Liver (tissue), 9 donors: ENCODE results near the gene UTF1. TPM values are rescaled to one million over a fixed set of nuclear protein-coding genes. Genes with fewer than 3 reads are reported as not detected.
A peak's percentile ranks its signal among the peaks of the same experiment; 100 is the strongest.

ENCODE experiments used
- DNase-seq: peaks from one replicate; pipeline ENCODE4 v3.0.0-alpha.2; 2017; ENCODE audit warnings: low spot score
- H3K27ac ChIP-seq, 2 donors: one replicate each; pipeline ENCODE4 v1.7.0; 2013; ENCODE audit warnings: inconsistent platforms in 2 of 2, low read length in 2 of 2, control low read depth in 1 of 2, low read depth in 1 of 2, mild to moderate bottlenecking in 1 of 2
- H3K27me3 ChIP-seq, 4 donors: one replicate each; pipeline versions ENCODE4 v1.6.1 to v1.7.0; 2013; ENCODE audit warnings: low read length in 3 of 4, inconsistent platforms in 1 of 4, mild to moderate bottlenecking in 1 of 4, moderate library complexity in 1 of 4; ENCODE audit not compliant: control insufficient read depth in 4 of 4, insufficient read depth in 4 of 4
- H3K36me3 ChIP-seq, 4 donors: one replicate each; pipeline versions ENCODE4 v1.6.1 to v1.7.0; 2013; ENCODE audit warnings: low read length in 3 of 4, mild to moderate bottlenecking in 3 of 4, low read depth in 1 of 4, moderate library complexity in 1 of 4; ENCODE audit not compliant: control insufficient read depth in 4 of 4, insufficient read depth in 3 of 4
- H3K4me1 ChIP-seq, 4 donors: one replicate each; pipeline versions ENCODE4 v1.6.1 to v1.7.0; 2013; ENCODE audit warnings: low read length in 3 of 4, mild to moderate bottlenecking in 3 of 4, moderate library complexity in 1 of 4; ENCODE audit not compliant: control insufficient read depth in 4 of 4, insufficient read depth in 4 of 4
- H3K4me3 ChIP-seq, 3 donors: one replicate each; pipeline versions ENCODE4 v1.6.1 to v1.7.0; 2013; ENCODE audit warnings: low read length in 3 of 3, control low read depth in 1 of 3, low read depth in 1 of 3, mild to moderate bottlenecking in 1 of 3
- H3K9ac ChIP-seq, 2 donors: one replicate each; pipeline ENCODE4 v1.7.0; 2013; ENCODE audit warnings: low read length in 2 of 2, mild to moderate bottlenecking in 2 of 2, moderate library complexity in 2 of 2, control low read depth in 1 of 2, low read depth in 1 of 2
- H3K9me3 ChIP-seq, 4 donors: one replicate each; pipeline versions ENCODE4 v1.6.1 to v1.7.0; 2013; ENCODE audit warnings: low read length in 3 of 4; ENCODE audit not compliant: control insufficient read depth in 4 of 4
- ATF3 ChIP-seq: IDR thresholded peaks from 2 replicates; pipeline ENCODE4 v1.6.1; 2016; ENCODE audit warnings: antibody characterized with exemption
- CTCF ChIP-seq: fragments of 150-350 bp; IDR thresholded peaks from 2 replicates; pipeline ENCODE4 v1.5.1; 2017; ENCODE audit warnings: improper control_type of control experiment, low read depth, low read length; ENCODE audit not compliant: missing input control
- EGR1 ChIP-seq, 2 donors: IDR thresholded peaks; 2 replicates each; pipeline ENCODE4 v1.6.1; 2016 to 2018; ENCODE audit warnings: antibody characterized with exemption in 2 of 2, low read depth in 2 of 2
- FOXA1 ChIP-seq: IDR thresholded peaks from 2 replicates; pipeline ENCODE4 v1.6.1; 2016; ENCODE audit warnings: antibody characterized with exemption
- FOXA2 ChIP-seq: IDR thresholded peaks from 2 replicates; pipeline ENCODE4 v1.6.1; 2016; ENCODE audit warnings: antibody characterized with exemption
- GABPA ChIP-seq, 2 donors: IDR thresholded peaks in 1 of 2; conservative IDR thresholded peaks in 1 of 2; 2 replicates each; pipeline ENCODE4 v1.6.1; 2016; ENCODE audit warnings: antibody characterized with exemption in 2 of 2, mild to moderate bottlenecking in 1 of 2, moderate library complexity in 1 of 2
- HNF4G ChIP-seq: IDR thresholded peaks from 2 replicates; pipeline ENCODE4 v1.6.1; 2016; ENCODE audit warnings: antibody characterized with exemption
- JUND ChIP-seq, 2 donors: IDR thresholded peaks; 2 replicates each; pipeline ENCODE4 v1.6.1; 2016; ENCODE audit warnings: antibody characterized with exemption in 2 of 2
- MAX ChIP-seq: IDR thresholded peaks from 2 replicates; pipeline ENCODE4 v1.6.1; 2016; ENCODE audit warnings: antibody characterized with exemption
- NR2F2 ChIP-seq: IDR thresholded peaks from 2 replicates; pipeline ENCODE4 v1.6.1; 2016; ENCODE audit warnings: antibody characterized with exemption
- RAD21 ChIP-seq, 2 donors: IDR thresholded peaks; 2 replicates each; pipeline ENCODE4 v1.6.1; 2016; ENCODE audit warnings: antibody characterized with exemption in 2 of 2, mild to moderate bottlenecking in 2 of 2
- REST ChIP-seq: IDR thresholded peaks from 2 replicates; pipeline ENCODE4 v1.6.1; 2016; ENCODE audit warnings: antibody characterized with exemption, mild to moderate bottlenecking
- SP1 ChIP-seq: IDR thresholded peaks from 2 replicates; pipeline ENCODE4 v1.6.1; 2018; ENCODE audit warnings: antibody characterized with exemption, mild to moderate bottlenecking
- TAF1 ChIP-seq: conservative IDR thresholded peaks from 2 replicates; pipeline ENCODE4 v1.6.1; 2016; ENCODE audit warnings: antibody characterized with exemption, mild to moderate bottlenecking
- YY1 ChIP-seq: IDR thresholded peaks from 2 replicates; pipeline ENCODE4 v1.6.1; 2016; ENCODE audit warnings: antibody characterized with exemption, mild to moderate bottlenecking
- ZBTB33 ChIP-seq: IDR thresholded peaks from 2 replicates; pipeline ENCODE4 v1.6.1; 2016; ENCODE audit warnings: antibody characterized with exemption
- WGBS: extraction: QIAGEN DNeasy Blood & Tissue Kit; methylation state at CpG from one replicate; pipeline ENCODE4 v1.1.7; 2013; 5-methylcytosine and 5-hydroxymethylcytosine counted together
- polyA plus RNA-seq, 2 donors: library from polyadenylated mRNA; stranded (reverse) in 1 of 2; unstranded in 1 of 2; fragments of 200-250 nt in 1 of 2; fragments of >200 nt in 1 of 2; fragmentation: Nextera tagmentation in 1 of 2; extraction: Ambion mirVana in 1 of 2; gene quantifications; one replicate each; pipeline versions ENCODE4 v1.2.1 to v1.2.3, GENCODE V29; 2013 to 2015
- total RNA-seq, 2 donors: library from RNA; depleted of rRNA; stranded (reverse); fragments of >200 nt; gene quantifications; one replicate each; pipeline ENCODE4 v1.2.3, GENCODE V29; 2014
- donor health status: healthy.
- donor health status: healthy.
- donor health status: healthy.
- donor health status: healthy.
- donor health status: healthy.

The UTF1 gene
- total and polyA plus RNA-seq, 4 donors = not detected

- TF ChIP-seq MAX (no peak), EGR1 (IDR thresholded peaks at IDR 0.05; ENCODE audit: low read depth in 2 of 2) (no peak), JUND (IDR thresholded peaks at IDR 0.05) (no peak), FOXA1 (no peak)
Measured at GRCh38 chr10:133255323-133255722, 25.3 kb downstream of the UTF1 start (continued).

GRCh38 chr10:133257489-133258065 lies 27.6 kb downstream of the UTF1 start:
- peaks cover 5 to 24% (median 14%) of the 10 kb centered on the region in 4 donors for H3K4me1 ChIP-seq

GRCh38 chr10:133258066-133258817 lies 28.2 kb downstream of the UTF1 start:
- no peak for DNase-seq
- Histone ChIP-seq H3K4me1 (peaks cover 5 to 24% (median 14%) of the 10 kb centered on the region in 4 donors), H3K27me3 (no peaks in the 10 kb centered on the region), H3K4me3 (no peak overlapping the region), H3K9me3 (no peaks in the 10 kb centered on the region), H3K9ac (no peak overlapping the region), H3K36me3 (peaks cover 0 to 2% (median 0%) of the 10 kb centered on the region in 4 donors), H3K27ac (peak overlapping the region; percentile 7 to 17)
- WGBS = 62% methylated on average over 21 of the region's 21 CpGs
- TF ChIP-seq ZBTB33 (no peak), RAD21 (IDR thresholded peaks at IDR 0.05) (no peak), YY1 (no peak), HNF4G (no peak), REST (no peak), JUND (IDR thresholded peaks at IDR 0.05) (no peak), NR2F2 (no peak), ATF3 (no peak), FOXA2 (no peak), TAF1 (no peak), EGR1 (IDR thresholded peaks at IDR 0.05; ENCODE audit: low read depth in 2 of 2) (no peak), GABPA (IDR thresholded peaks at IDR 0.05 in 1 of 2, conservative IDR thresholded peaks at IDR 0.05 in 1 of 2) (no peak), FOXA1 (no peak)

More at GRCh38 chr10:133257489-133258065, 27.6 kb downstream of the UTF1 start:
- Histone ChIP-seq H3K9me3 (no peaks in the 10 kb centered on the region), H3K36me3 (no peaks in the 10 kb centered on the region), H3K27me3 (no peaks in the 10 kb centered on the region), H3K27ac (no peak overlapping the region), H3K9ac (no peak overlapping the region), H3K4me3 (no peak overlapping the region)
- TF ChIP-seq EGR1 (IDR thresholded peaks at IDR 0.05; ENCODE audit: low read depth in 2 of 2) = no peak
- no peak for TF ChIP-seq ATF3
- TF ChIP-seq CTCF = peak; percentile 14
- no peak for TF ChIP-seq YY1
- no peak for TF ChIP-seq TAF1
- TF ChIP-seq GABPA (IDR thresholded peaks at IDR 0.05 in 1 of 2, conservative IDR thresholded peaks at IDR 0.05 in 1 of 2) = no peak
- no peak for TF ChIP-seq SP1
- peak in 1 of 2 donors; percentile 67 for TF ChIP-seq RAD21 (IDR thresholded peaks at IDR 0.05)
- DNase-seq = peak; percentile 55
- 8% methylated on average over 27 of the region's 27 CpGs for WGBS
